Brain microvascular endothelial cell (primary cell): ENCODE measurements around the gene UGCG.

Experiments used
- DNase-seq: peaks from one replicate; pipeline ENCODE4 v3.0.0-alpha.2; 2020
- H3K27ac ChIP-seq: fragments of 250-450 bp; sonication (Bioruptor Pico); 2 replicates; pipeline ENCODE4 v1.5.1; 2020; ENCODE audit warnings: mild to moderate bottlenecking, moderate library complexity
- H3K27me3 ChIP-seq: fragments of 250-450 bp; sonication (Bioruptor Pico); replicated peaks from 2 replicates; pipeline ENCODE4 v1.5.1; 2020; ENCODE audit warnings: mild to moderate bottlenecking
- H3K36me3 ChIP-seq: fragments of 250-450 bp; sonication (Bioruptor Pico); replicated peaks from 2 replicates; pipeline ENCODE4 v1.5.1; 2020; ENCODE audit warnings: mild to moderate bottlenecking
- H3K4me3 ChIP-seq: 2 replicates; pipeline ENCODE4 v1.5.1; 2011; ENCODE audit warnings: low read depth, mild to moderate bottlenecking, control low read depth, low read length, moderate library complexity
- in situ Hi-C: cut with HindIII; loops from 2 replicates; pipeline ENCODE4 v1.10.0; 2017; ENCODE audit warnings: low sequenced_read_pairs, low pct_ligation_motif_present
- TF ChIP-seq, protein P1 (sequence below): IDR thresholded peaks from 2 replicates; pipeline ENCODE4 v1.5.1; 2011; ENCODE audit warnings: low read depth, mild to moderate bottlenecking, moderate library complexity, low read length, control low read depth, inconsistent platforms; ENCODE audit errors: missing control alignments

Gene UGCG

DNA sequence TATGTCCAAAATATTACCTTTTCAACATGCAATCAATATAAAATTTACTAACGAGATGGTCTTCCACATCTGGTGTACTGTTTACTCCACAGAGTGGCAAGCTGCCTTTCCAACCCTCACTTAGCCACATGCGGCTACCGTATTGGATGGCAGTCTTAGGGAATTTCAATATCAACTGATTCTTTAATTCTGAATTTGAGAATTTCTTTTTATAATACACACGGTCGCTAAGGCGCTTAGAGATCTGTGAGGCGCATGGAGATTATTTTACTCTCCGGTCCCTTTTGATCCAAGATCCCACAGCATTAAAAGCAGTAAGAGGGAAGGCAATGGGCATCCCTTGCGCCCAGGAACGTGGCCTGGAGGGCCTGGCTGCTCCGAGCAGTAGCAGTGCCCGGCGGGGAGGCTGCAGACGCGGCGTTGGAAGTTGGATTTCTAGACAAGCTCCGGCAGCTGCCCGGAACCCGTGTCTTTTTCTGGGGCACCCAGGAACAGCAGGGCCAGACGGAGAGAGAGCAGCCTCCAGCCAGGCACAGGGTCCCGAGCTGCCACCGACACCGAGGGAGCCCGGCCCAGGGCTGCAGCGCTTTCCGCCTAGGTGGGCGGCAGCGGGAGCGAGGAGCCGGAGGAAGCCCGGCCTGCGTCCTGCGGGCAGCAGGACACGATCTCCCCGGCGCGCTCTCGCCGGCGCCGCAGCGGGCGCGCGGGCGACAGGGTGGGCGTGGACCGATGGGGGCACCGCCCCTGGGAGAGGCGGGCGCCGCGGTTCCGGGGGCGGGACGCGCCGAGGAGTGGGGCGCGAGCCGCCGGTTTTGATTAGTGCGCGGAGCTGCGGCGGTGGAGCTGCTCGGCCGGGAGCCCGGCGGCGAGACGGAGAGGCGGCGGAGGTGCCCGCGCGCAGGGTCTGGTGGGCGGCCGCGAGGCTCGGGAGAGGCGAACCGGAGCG lies at the start of gene UGCG:
TSS of gene UGCG (plus strand) at position 819 of the 946 bp plus-strand sequence. CDS start 402 bp downstream, outside the sequence.
- Histone ChIP-seq H3K27ac (peak within 1 kb of the TSS; percentile 89), H3K27me3 (no peaks in the 10 kb centered on the region), H3K36me3 (peaks cover 17% of the 10 kb centered on the region), H3K4me3 (peak within 1 kb of the TSS; percentile 90)
- in situ Hi-C loops = no loop called here
- TF ChIP-seq, protein P1, sequence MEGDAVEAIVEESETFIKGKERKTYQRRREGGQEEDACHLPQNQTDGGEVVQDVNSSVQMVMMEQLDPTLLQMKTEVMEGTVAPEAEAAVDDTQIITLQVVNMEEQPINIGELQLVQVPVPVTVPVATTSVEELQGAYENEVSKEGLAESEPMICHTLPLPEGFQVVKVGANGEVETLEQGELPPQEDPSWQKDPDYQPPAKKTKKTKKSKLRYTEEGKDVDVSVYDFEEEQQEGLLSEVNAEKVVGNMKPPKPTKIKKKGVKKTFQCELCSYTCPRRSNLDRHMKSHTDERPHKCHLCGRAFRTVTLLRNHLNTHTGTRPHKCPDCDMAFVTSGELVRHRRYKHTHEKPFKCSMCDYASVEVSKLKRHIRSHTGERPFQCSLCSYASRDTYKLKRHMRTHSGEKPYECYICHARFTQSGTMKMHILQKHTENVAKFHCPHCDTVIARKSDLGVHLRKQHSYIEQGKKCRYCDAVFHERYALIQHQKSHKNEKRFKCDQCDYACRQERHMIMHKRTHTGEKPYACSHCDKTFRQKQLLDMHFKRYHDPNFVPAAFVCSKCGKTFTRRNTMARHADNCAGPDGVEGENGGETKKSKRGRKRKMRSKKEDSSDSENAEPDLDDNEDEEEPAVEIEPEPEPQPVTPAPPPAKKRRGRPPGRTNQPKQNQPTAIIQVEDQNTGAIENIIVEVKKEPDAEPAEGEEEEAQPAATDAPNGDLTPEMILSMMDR = no peak
- peak; percentile 81 for DNase-seq

DNA sequence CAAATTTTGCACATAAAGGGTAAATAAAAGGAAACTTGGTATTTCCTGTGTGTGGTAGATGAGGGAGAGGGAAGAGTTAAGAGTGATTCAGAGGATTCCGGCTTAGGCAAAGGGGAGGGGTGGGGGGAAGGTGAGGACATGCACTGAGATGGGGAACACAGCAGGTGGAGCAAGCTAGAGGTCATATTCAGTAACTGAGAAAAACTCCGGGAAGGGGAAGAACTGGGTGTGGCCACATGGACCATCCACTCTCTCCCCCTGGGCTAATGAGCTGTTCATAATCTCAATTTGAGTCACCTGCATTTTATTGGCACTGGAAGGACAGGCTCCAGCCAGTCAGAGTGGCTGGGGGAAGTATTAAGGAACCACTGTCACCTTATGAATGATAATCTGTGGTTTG lies 45.1 kb upstream of the UGCG start:
- TF ChIP-seq, protein P1 = no peak
- in situ Hi-C loops = no loop called here
- peak; percentile 22 for DNase-seq
- Histone ChIP-seq H3K27me3 (no peaks in the 10 kb centered on the region), H3K36me3 (no peaks in the 10 kb centered on the region), H3K27ac (no peak overlapping the region), H3K4me3 (no peak overlapping the region)

DNA sequence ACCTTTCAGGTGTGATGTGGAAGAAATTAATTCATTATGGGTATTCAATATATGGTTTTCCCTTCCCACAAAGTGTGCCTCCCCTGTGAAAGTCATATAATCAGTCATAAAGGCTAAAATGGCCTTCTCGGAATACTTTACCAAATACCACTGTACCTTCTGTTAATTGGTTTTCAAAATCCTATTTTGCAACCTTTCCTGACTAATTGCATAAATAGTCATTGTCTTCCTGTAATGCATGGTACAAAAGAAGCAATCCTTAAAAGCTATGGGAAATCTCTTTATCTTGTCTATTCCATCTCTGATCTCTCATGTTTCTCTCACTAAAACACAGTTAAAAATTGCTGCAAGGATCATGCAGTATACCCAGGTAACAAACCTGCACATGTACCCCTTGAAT lies 44.3 kb upstream of the UGCG start:
- DNase-seq = no peak
- Histone ChIP-seq H3K4me3 (no peak overlapping the region), H3K27me3 (no peaks in the 10 kb centered on the region), H3K27ac (no peak overlapping the region), H3K36me3 (no peaks in the 10 kb centered on the region)
- TF ChIP-seq, protein P1 = no peak
- in situ Hi-C loops = no loop called here

DNA sequence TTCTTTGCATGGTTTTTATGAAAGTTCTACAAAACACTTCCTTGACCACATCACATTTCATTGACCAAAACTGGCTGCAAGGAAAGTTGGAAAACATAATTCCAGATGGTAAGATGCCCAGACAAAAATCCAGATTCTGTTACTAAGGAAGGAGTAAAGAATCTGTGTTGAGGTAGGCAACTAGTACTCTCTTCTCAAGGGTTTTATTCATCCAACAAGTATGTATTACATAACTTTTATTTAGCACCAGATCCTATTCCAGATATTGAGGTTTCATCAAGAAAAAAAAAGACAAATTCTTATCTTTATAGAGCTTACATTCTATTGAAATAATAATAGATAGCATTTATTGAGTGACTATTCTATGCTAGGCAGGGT lies 43.2 kb upstream of the UGCG start:
- Histone ChIP-seq H3K36me3 (no peaks in the 10 kb centered on the region), H3K27ac (peak overlapping the region; percentile 55), H3K4me3 (no peak overlapping the region), H3K27me3 (no peaks in the 10 kb centered on the region)
- in situ Hi-C loops = no loop called here
- no peak for DNase-seq
- TF ChIP-seq, protein P1 = no peak

DNA sequence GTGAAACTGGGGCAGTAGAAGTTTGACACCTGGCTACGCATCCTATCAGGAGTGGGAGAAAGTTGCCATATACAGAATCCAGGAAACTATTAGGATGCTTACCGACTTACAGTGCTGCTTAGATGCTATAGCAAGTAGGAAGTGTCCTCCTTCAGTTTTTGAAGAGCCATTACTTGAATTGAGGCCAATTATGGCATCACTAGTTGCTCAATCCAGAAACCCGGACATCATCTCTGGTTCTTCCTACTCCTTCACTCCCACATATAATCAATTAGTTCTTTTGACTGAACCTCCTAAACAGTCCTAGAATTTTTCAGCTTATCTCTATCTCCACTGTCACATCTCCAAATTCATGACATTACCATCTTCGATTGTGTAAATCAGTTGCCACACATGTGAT lies 41.8 kb upstream of the UGCG start:
- TF ChIP-seq, protein P1 = no peak
- Histone ChIP-seq H3K27me3 (no peaks in the 10 kb centered on the region), H3K27ac (no peak overlapping the region), H3K36me3 (no peaks in the 10 kb centered on the region), H3K4me3 (no peak overlapping the region)
- in situ Hi-C loops = no loop called here
- DNase-seq = no peak
